H9 (cell line): ENCODE data around the gene MOXD1. TPM values are rescaled to one million over a fixed set of nuclear protein-coding genes. Genes with fewer than 3 reads are reported as not detected.

Source experiments
- DNase-seq: peaks from one replicate; pipeline ENCODE4 v3.0.0-alpha.2; 2017
- H2AFZ ChIP-seq: one replicate; pipeline ENCODE4 v1.6.1; 2013; ENCODE audit warnings: mild to moderate bottlenecking, low read length, control low read depth, moderate library complexity
- H2AK5ac ChIP-seq: 2 replicates; pipeline ENCODE4 v1.6.1; 2013; ENCODE audit warnings: low read length, control low read depth, mixed read lengths; ENCODE audit not compliant: insufficient read length
- H2BK120ac ChIP-seq: one replicate; pipeline ENCODE4 v1.6.1; 2013; ENCODE audit warnings: low read depth, mild to moderate bottlenecking, low read length, control low read depth, inconsistent platforms; ENCODE audit not compliant: poor library complexity, severe bottlenecking
- H2BK12ac ChIP-seq: 2 replicates; pipeline ENCODE4 v1.6.1; 2013; ENCODE audit warnings: low read length, control low read depth, mixed read lengths, low read depth; ENCODE audit not compliant: insufficient read length
- H2BK15ac ChIP-seq: 2 replicates; pipeline ENCODE4 v1.6.1; 2013; ENCODE audit warnings: low read depth, low read length, control low read depth
- H2BK20ac ChIP-seq: one replicate; pipeline ENCODE4 v1.6.1; 2013; ENCODE audit warnings: low read depth, mild to moderate bottlenecking, low read length, control low read depth, inconsistent platforms; ENCODE audit not compliant: poor library complexity, severe bottlenecking
- H2BK5ac ChIP-seq: 2 replicates; pipeline ENCODE4 v1.6.1; 2013; ENCODE audit warnings: low read length, control low read depth, mixed read lengths; ENCODE audit not compliant: insufficient read length
- H3K14ac ChIP-seq: 2 replicates; pipeline ENCODE4 v1.6.1; 2013; ENCODE audit warnings: low read length, control low read depth; ENCODE audit not compliant: insufficient read depth
- H3K18ac ChIP-seq: 2 replicates; pipeline ENCODE4 v1.6.1; 2013; ENCODE audit warnings: low read depth, mild to moderate bottlenecking, mixed read lengths, low read length, control low read depth; ENCODE audit not compliant: insufficient read length
- H3K23ac ChIP-seq: 2 replicates; pipeline ENCODE4 v1.6.1; 2013; ENCODE audit warnings: low read length, control low read depth, mixed read lengths, low read depth; ENCODE audit not compliant: insufficient read length
- H3K23me2 ChIP-seq: 2 replicates; pipeline ENCODE4 v1.6.1; 2013; ENCODE audit warnings: low read depth, mild to moderate bottlenecking, mixed read lengths, low read length, control low read depth; ENCODE audit not compliant: insufficient read length, poor library complexity, severe bottlenecking
- H3K27ac ChIP-seq: 2 replicates; pipeline ENCODE4 v1.5.1; 2013; ENCODE audit warnings: low read length, control low read depth, mixed read lengths, low read depth; ENCODE audit not compliant: insufficient read length
- H3K27me3 ChIP-seq: 2 replicates; pipeline ENCODE4 v1.6.1; 2013; ENCODE audit warnings: low read length, control low read depth, inconsistent platforms; ENCODE audit not compliant: insufficient read depth
- H3K4ac ChIP-seq: 2 replicates; pipeline ENCODE4 v1.6.1; 2013; ENCODE audit warnings: low read depth, mild to moderate bottlenecking, control low read depth, inconsistent platforms, low read length, moderate library complexity
- H3K4me1 ChIP-seq: 2 replicates; pipeline ENCODE4 v1.6.1; 2013; ENCODE audit warnings: low read length, control low read depth, inconsistent platforms; ENCODE audit not compliant: insufficient read depth
- H3K4me2 ChIP-seq: 2 replicates; pipeline ENCODE4 v1.6.1; 2013; ENCODE audit warnings: low read length, control low read depth, mixed read lengths; ENCODE audit not compliant: insufficient read length, insufficient read depth
- H3K56ac ChIP-seq: 2 replicates; pipeline ENCODE4 v1.6.1; 2013; ENCODE audit warnings: low read depth, mild to moderate bottlenecking, mixed read lengths, low read length, control low read depth; ENCODE audit not compliant: insufficient read length
- H3K79me1 ChIP-seq: 2 replicates; pipeline ENCODE4 v1.6.1; 2013; ENCODE audit warnings: low read depth, mild to moderate bottlenecking, moderate library complexity, low read length, control low read depth, inconsistent platforms; ENCODE audit not compliant: insufficient read depth, poor library complexity, severe bottlenecking
- H3K79me2 ChIP-seq: 2 replicates; pipeline ENCODE4 v1.6.1; 2013; ENCODE audit warnings: low read length, control low read depth, inconsistent platforms; ENCODE audit not compliant: insufficient read depth
- H3K9ac ChIP-seq: 2 replicates; pipeline ENCODE4 v1.6.1; 2013; ENCODE audit warnings: low read length, control low read depth, mixed read lengths; ENCODE audit not compliant: insufficient read length; ENCODE audit errors: extremely low read depth
- H3K9me3 ChIP-seq: one replicate; pipeline ENCODE4 v1.6.1; 2013; ENCODE audit warnings: low read depth, low read length, inconsistent platforms; ENCODE audit not compliant: control insufficient read depth
- H3T11ph ChIP-seq: one replicate; pipeline ENCODE4 v1.6.1; 2013; ENCODE audit warnings: mild to moderate bottlenecking, low read length, control low read depth, inconsistent platforms
- H4K20me1 ChIP-seq: one replicate; pipeline ENCODE4 v1.6.1; 2013; ENCODE audit not compliant: control insufficient read depth, insufficient read length, insufficient read depth
- H4K5ac ChIP-seq: 2 replicates; pipeline ENCODE4 v1.6.1; 2013; ENCODE audit warnings: low read depth, mild to moderate bottlenecking, mixed read lengths, low read length, control low read depth; ENCODE audit not compliant: insufficient read length
- H4K8ac ChIP-seq: replicated peaks from 2 replicates; pipeline ENCODE4 v1.6.1; 2013; ENCODE audit warnings: low read length, control low read depth, mixed read lengths, low read depth; ENCODE audit not compliant: insufficient read length
- H4K91ac ChIP-seq: 2 replicates; pipeline ENCODE4 v1.6.1; 2013; ENCODE audit warnings: low read depth, mild to moderate bottlenecking, moderate library complexity, mixed read lengths, low read length, control low read depth; ENCODE audit not compliant: insufficient read length
- H3K27ac Mint-ChIP-seq, 3 experiments: 2 replicates in 2 of 3; 3 replicates in 1 of 3; pipeline ENCODE4 v1.8.0; 2020 to 2021; ENCODE audit warnings: mixed read lengths in 3 of 3, mild to moderate bottlenecking in 1 of 3, moderate library complexity in 1 of 3
- H3K27me3 Mint-ChIP-seq: 2 replicates; pipeline ENCODE4 v1.8.0; 2021; ENCODE audit warnings: low read depth, mild to moderate bottlenecking, moderate library complexity, mixed read lengths
- H3K36me3 Mint-ChIP-seq, 3 experiments: 2 replicates in 2 of 3; 3 replicates in 1 of 3; pipeline ENCODE4 v1.8.0; 2020 to 2021; ENCODE audit warnings: low read depth in 3 of 3, mixed read lengths in 3 of 3; ENCODE audit not compliant: insufficient read depth in 1 of 3
- H3K4me1 Mint-ChIP-seq, 2 experiments: 2 replicates each; pipeline ENCODE4 v1.8.0; 2020; ENCODE audit warnings: mixed read lengths in 2 of 2
- H3K4me3 Mint-ChIP-seq, 2 experiments: 2 replicates in 1 of 2; 3 replicates in 1 of 2; pipeline ENCODE4 v1.8.0; 2020 to 2021; ENCODE audit warnings: mild to moderate bottlenecking in 2 of 2, mixed read lengths in 2 of 2, moderate library complexity in 1 of 2
- H3K9me3 Mint-ChIP-seq, 2 experiments: 2 replicates in 1 of 2; 3 replicates in 1 of 2; pipeline ENCODE4 v1.8.0; 2020; ENCODE audit warnings: mild to moderate bottlenecking in 2 of 2, mixed read lengths in 2 of 2, moderate library complexity in 1 of 2
- WGBS: extraction: QIAGEN DNeasy Blood & Tissue Kit; methylation state at CpG from one replicate; pipeline ENCODE4 v1.1.7; 2013; ENCODE audit warnings: missing lambda C conversion rate, low lambda C conversion rate, mixed read lengths; ENCODE audit not compliant: insufficient read length; ENCODE audit errors: extremely low coverage; 5-methylcytosine and 5-hydroxymethylcytosine counted together
- total RNA-seq: library from RNA; stranded (reverse); gene quantifications from 2 replicates; pipeline ENCODE4 v1.2.1, GENCODE V29; 2021
- TF ChIP-seq, protein P1 (sequence below): fragments of 200-600 bp; sonication (generic); conservative IDR thresholded peaks from 3 replicates; pipeline ENCODE4 v1.8.0; 2021; ENCODE audit warnings: antibody characterized with exemption, mild to moderate bottlenecking

The MOXD1 gene
- total RNA-seq, 1 experiment from 2014 or later = 2.3 TPM

DNA sequence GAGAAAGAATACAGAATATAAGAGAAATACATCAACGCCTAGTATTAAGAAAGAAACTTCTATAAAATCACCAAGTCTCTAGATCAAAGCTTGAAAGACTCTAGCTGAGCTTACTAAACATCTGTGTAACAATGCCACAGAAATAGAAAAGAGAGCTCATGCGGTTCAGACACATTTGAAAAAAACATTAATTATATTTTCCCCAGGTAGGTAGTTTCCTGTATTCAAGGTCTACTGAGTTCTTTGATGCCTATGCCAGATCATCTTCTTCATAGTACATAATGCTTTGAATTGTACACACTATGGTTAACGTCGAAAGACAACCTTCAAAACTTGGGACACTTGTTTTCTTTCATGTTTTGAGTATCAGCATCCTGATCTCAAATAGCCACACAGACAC is 11.3 kb downstream of the MOXD1 start:
- H2AK5ac ChIP-seq = no peak overlapping the region
- H4K5ac ChIP-seq = no peak overlapping the region
- DNase-seq = no peak
- no peak overlapping the region for H3K23ac ChIP-seq
- no peak overlapping the region for H3K27ac Mint-ChIP-seq
- no peak overlapping the region for H2BK12ac ChIP-seq
- H3K4me3 Mint-ChIP-seq = no peak overlapping the region
- no peaks in the 10 kb centered on the region for H4K20me1 ChIP-seq
- H3K56ac ChIP-seq = no peak overlapping the region
- no peaks in the 10 kb centered on the region for H3K79me2 ChIP-seq
- peaks cover 1% of the 10 kb centered on the region; the same call in 1 of the 2 replicates for H3K27me3 Mint-ChIP-seq
- H3K79me1 ChIP-seq = no peaks in the 10 kb centered on the region
- no peaks in the 10 kb centered on the region for H3K27me3 ChIP-seq
- H3K4me1 ChIP-seq = peaks cover 6% of the 10 kb centered on the region; the same call in 1 of the 2 replicates
- H4K91ac ChIP-seq = no peak overlapping the region
- H3K9ac ChIP-seq = no peak overlapping the region
- H3K9me3 Mint-ChIP-seq = peaks cover 11% of the 10 kb centered on the region in 2 experiments
- H3K14ac ChIP-seq = no peak overlapping the region
- H3K4me2 ChIP-seq = no peak overlapping the region
- H2BK120ac ChIP-seq = no peak overlapping the region
- WGBS = no CpG with 5 or more reads among the region's 4 CpGs
- no peak overlapping the region for H3K18ac ChIP-seq
- peaks cover 0 to 10% (median 0%) of the 10 kb centered on the region in 3 experiments; a peak in 3 of 7 replicates for H3K36me3 Mint-ChIP-seq
- H2AFZ ChIP-seq = no peak overlapping the region
- no peak overlapping the region for H3K4ac ChIP-seq
- H3T11ph ChIP-seq = no peak overlapping the region
- no peak overlapping the region for H2BK5ac ChIP-seq
- TF ChIP-seq, protein P1, sequence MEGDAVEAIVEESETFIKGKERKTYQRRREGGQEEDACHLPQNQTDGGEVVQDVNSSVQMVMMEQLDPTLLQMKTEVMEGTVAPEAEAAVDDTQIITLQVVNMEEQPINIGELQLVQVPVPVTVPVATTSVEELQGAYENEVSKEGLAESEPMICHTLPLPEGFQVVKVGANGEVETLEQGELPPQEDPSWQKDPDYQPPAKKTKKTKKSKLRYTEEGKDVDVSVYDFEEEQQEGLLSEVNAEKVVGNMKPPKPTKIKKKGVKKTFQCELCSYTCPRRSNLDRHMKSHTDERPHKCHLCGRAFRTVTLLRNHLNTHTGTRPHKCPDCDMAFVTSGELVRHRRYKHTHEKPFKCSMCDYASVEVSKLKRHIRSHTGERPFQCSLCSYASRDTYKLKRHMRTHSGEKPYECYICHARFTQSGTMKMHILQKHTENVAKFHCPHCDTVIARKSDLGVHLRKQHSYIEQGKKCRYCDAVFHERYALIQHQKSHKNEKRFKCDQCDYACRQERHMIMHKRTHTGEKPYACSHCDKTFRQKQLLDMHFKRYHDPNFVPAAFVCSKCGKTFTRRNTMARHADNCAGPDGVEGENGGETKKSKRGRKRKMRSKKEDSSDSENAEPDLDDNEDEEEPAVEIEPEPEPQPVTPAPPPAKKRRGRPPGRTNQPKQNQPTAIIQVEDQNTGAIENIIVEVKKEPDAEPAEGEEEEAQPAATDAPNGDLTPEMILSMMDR = no peak
- no peak overlapping the region for H2BK20ac ChIP-seq
- no peak overlapping the region for H4K8ac ChIP-seq
- H3K9me3 ChIP-seq = no peaks in the 10 kb centered on the region
- no peak overlapping the region for H2BK15ac ChIP-seq
- no peak overlapping the region for H3K27ac ChIP-seq
- H3K4me1 Mint-ChIP-seq = peaks cover 10 to 14% of the 10 kb centered on the region in 2 experiments
- H3K23me2 ChIP-seq = no peaks in the 10 kb centered on the region
